Choroid plexus epithelial cell (primary cell): ENCODE results near the gene TTC39C.

Experiments
- DNase-seq: peaks from one replicate; pipeline ENCODE4 v3.0.0-alpha.2; 2010; ENCODE audit warnings: low read depth
- H3K4me3 ChIP-seq: 2 replicates; pipeline ENCODE4 v1.5.1; 2011; ENCODE audit warnings: low read depth, mild to moderate bottlenecking, control low read depth, low read length, moderate library complexity
- CTCF ChIP-seq: conservative IDR thresholded peaks from 2 replicates; pipeline ENCODE4 v1.5.1; 2011; ENCODE audit warnings: low read depth, mild to moderate bottlenecking, control low read depth, inconsistent platforms, low read length, moderate library complexity

Gene TTC39C

GRCh38 chr18:24114924-24115549, 100.5 kb downstream of the TTC39C start:
- DNase-seq = no peak
- no peak overlapping the region for H3K4me3 ChIP-seq
- no peak for TF ChIP-seq CTCF

DNA sequence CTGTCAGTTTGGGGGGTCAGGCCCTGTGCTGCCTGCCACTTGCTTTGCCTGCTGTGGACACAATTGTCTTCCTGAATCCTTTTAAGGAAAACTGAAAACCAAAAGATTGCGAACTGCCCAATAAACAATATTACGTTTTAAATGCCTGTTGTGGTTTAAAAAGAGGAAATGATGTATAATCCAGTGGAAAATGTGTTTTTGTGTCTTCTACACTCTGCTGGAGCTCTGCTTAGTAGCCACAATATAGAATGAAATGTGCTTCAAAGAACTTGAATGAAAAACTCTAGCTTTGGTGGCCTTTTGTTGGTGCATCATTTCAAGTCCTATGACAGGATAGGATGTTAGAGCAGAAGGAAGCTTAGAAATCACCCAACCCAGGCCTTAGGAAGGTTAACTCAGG, 101.1 kb downstream of the TTC39C start:
- no peak for DNase-seq
- H3K4me3 ChIP-seq = no peak overlapping the region
- no peak for TF ChIP-seq CTCF

DNA sequence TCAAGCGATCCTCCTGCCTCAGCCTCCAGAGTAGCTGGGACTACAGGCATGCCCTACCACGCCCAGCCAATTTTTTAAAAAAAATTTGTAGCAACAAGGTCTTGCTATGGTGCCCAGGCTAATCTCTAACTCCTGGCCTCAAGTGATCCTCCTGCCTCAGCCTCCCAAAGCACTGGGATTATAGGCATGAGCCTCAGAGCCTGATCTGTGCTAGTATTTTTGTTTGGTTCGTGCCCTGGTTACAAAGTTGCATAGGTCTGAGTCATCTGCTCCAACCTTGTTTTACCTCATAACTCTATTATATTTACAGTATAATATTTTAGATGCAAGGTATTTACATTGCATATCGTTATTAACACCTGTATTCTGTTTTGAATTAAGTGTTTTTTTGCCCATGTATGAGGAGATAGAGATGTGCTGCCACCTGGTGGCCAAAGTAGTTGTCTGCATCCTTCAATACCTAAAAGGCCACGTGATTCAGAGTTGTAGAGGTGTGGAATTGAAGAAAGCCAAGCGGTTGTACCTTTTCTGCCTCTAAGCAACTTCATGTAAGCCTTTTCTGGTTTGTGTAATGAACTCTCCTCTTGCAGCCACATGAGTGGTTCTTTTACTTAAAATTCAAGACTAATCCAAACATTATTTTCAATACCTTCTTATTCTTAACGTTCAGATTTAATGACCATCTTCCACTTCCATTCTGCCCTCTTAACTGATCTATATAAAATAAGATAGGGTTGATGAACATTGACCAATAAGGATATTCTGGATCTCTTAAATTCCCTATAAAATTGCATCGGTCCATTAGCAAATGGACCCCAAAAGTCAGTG, 104.4 kb downstream of the TTC39C start:
- DNase-seq = peak; percentile 87
- peak; percentile 79 for TF ChIP-seq CTCF

DNA sequence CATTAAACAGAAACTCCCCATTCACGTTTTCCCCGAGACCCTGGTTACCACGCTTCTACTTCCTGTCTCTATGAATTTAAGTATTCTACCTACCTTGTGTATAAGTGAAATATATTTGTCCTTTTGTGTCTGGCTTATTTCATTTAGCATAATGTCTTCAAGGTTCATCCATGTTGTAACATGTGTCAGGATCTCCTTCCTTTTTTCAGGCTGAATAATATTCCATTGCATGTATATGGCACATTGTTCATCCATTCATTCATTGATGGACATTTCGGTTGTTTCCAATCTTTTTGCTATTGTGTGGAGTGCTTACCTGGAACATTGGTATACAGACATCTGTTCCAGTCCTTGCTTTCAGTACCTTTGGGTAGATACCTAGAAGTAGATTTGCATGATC, 106.1 kb downstream of the TTC39C start:
- DNase-seq = no peak
- TF ChIP-seq CTCF = no peak

More for the DNA sequence above, 104.4 kb downstream of the TTC39C start:
- no peak overlapping the region for H3K4me3 ChIP-seq

DNA sequence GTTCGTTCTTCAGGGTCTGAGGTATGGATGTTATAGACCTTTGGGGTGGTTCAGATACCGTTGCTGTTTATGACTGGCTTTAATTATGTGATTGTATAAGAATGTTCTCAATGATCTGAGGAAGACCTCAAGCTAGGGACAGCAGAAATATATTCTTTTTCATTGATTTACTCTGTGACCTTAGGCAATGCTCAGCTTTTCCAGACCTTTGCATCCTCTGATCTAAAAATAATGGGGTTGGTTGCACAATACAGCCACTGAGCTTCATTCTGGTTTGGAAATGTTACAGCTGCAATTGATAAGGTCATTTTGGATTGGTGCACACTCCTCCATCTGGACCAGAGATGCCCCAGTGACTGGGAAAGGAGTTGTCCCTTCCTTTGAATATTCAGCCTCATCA, 107.1 kb downstream of the TTC39C start:
- TF ChIP-seq CTCF = no peak
- no peak for DNase-seq
- H3K4me3 ChIP-seq = no peak overlapping the region

More for the DNA sequence above, 106.1 kb downstream of the TTC39C start:
- no peak overlapping the region for H3K4me3 ChIP-seq

DNA sequence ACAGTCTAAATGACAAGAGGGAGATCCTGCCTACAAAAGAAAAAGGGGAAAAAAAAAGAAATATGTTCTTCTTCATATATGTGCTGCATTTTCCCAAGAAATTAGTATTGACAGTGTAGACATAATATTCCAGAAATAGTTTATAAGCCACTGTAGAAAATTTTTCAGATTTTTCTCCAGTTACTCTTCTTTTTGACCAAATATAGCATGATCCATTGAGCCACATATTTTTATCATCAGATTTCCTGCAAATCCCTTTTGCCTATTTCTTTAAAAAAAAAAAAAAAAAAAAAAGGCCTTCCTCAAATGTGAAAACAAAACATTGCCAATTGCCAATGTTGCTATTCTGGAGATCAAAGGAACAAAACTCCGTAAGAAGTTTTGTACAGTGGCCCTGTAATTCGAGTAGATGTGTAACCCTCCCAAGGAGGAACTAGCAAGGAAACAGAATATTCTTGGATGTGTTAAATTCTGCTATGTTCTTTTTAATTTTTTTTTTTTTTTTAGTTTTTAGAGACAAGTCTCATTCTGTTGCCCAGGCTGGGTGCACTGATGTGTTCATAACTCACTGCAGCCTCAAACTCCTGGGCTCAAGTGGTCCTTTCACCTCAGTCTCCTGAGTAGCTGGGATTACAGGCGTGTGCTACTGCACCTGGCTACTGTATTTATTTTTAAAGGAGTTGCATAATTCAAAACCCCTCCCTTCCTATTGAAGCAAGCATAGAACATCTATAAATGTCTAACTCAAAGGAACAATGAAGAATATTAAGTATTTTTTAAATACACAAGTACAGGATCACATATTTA, 111.8 kb downstream of the TTC39C start:
- no peak for TF ChIP-seq CTCF
- DNase-seq = no peak
- H3K4me3 ChIP-seq = no peak overlapping the region
